Measurements from ENCODE around the gene HOXA3.

Gene HOXA3

DNA sequence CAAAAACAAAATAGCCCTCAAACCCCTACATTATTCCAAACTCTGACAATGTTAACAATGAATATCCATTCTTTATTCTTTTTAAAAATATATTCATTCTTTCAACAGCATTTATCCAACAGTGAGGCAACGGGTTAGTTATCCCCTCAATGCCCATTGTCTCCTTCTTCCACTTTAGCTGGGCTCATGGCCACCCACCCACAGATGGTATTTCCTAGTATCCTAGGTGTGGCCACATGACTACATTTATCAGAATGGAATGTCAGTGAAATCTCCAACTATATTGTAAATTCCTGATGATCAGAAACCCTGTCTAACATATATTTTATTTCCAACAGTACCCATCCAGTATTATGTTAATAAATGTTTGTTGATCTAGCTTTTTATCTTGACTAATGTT is 70.2 kb downstream of the HOXA3 start:
- no peak for DNase-seq

DNA sequence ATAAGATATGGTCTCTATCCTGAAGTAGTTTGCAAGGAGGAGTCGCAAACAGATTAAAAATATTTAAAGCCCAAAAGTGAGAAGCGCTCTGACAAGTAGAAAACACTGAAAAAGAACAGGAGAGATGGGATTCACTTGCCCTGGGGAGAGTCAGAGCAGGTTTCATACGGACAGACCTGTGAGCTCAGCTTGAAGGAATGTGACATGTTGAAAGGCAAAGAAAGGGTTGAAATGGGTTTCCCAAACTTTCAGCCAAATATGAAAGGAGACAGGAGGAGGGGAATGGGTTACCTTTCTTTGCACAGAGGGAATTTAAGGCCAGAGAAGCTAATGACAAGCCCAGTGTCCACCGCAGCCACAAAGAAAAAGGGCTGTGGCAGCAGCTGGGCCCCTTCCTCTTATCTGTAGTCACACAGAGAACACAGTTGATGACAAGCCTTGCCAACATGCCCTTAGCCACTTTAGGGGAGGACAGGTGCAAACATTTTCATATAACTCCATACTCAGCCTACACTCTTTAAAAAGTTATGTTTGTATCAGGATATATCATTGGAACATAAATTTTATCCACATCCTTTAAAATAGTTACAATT is 71.4 kb downstream of the HOXA3 start:
- DNase-seq: no peak

DNA sequence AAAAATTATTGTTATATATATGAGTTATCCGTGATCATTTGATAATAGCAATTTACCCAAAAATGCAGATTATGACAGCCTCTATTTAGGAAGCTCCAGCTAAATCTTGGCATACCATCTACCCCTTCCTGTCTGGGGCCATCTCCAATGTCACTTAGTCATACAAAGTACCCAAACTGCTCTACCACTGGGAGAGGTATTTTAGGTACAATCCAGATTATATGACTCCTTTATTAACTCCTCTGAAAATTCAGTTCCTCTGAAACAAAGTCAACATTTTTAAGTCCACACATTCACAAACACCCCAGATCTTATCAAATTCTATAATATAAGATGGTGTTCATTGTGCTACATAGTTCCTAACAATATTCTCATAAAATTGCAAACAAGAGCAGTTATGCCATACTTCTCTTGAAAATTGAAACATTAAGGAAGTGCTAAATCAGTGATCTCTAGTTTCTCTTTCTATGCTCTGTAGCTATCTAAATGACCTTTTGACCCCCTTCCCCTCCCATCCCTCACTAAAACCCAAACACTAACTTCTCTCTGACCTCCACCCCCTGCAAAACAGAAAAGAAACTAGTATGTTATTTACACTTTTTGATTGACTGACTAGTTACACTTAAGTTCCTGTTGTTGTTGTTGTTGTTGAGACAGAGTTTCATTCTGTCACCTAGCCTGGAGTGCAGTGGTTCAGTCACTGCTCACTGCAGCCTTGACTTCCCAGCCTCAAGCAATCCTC is 73.0 kb downstream of the HOXA3 start:
- DNase-seq: no peak

DNA sequence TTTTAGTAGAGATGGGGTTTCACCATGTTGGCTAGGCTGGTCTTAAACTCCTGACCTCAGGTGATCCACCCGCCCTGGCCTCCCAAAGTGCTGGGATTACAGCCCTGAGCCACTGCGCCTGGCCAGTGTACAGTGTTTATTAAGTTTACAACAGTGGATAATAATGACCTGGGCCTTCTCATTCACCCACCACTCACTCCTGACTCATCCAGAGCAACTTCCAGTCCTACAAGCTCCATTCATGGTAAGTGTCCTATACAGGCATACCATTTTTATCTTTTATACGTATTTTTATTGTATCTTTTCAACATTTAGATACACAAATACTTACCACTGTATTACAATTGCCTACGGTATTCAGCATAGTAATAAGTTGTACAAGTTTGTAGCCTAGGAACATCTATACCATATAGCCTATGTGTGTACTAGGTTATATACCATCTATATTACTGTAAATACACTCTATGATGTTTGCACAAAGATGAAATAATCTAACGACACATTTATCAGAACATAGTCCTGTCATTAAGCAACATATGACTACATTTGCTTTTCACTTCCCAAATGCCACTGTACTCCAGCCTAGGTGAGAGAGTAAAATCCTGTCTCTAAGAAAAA is 73.7 kb downstream of the HOXA3 start:
- DNase-seq: no peak

- no peak for DNase-seq
Observed at GRCh38 chr7:27073076-27073475, 79.3 kb downstream of the HOXA3 start.

GRCh38 chr7:27071622-27072390 is 80.6 kb downstream of the HOXA3 start:
- no peak for DNase-seq

DNA sequence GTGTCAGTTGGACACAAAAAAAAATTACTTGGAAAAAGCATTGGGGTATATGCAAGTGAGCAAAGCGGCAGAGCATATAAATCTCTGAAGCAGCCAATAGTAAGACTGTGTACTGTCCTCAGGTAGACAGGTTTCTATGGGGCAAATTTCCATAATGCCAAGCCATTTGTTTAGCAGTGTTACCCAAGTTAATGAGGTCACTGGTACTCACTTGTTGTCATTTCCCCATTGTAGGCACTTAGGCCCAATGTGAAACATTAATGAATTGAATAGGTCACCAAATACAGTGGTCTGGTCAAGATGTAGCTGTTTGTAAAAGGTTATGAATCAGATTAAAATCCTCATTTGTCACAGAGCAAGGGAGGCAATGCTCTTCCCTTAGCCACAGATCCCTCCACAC is 84.1 kb downstream of the HOXA3 start:
- no peak for DNase-seq

- no peak for DNase-seq
Observed at GRCh38 chr7:27066148-27066547, 86.2 kb downstream of the HOXA3 start.

GRCh38 chr7:27065709-27066108 is 86.7 kb downstream of the HOXA3 start:
- DNase-seq: no peak

DNA sequence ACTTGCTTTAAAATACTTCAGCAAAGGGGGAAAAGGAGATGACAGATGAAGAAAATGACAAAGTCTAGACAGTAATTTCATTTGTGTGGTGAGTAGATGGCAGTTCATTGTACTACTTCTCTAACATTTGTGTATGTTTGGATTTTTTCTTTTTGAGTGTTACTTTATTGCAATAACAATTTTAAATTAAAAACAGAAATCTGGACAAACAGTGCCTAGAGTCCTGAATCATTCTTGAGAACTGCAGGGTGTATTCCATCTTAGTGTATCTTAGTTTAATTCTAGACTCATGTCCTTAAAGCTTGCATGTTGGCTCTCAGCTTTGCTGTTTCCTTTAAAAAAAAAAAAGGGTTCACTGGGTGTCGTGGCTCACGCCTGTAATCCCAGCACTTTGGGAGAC is 87.7 kb downstream of the HOXA3 start:
- DNase-seq: no peak

DNA sequence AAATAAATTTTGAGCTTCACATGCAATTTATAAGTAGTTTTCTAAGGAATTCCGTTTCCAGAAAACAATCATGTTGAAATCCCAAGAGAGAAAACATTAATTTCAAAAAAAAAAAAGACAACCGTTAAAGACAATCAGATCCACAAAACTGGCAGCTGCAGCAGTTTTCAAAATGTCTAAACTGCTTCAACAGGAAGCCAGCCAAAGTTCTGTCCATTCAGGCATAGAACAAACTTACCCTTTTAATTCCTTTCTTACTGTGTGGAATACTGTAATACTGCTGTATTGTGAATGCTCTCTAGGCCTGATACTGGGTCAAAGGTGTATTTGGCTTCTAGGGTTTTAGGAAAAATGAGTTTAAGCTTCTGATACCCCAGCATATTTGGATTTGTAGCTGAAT is 88.2 kb downstream of the HOXA3 start:
- no peak for DNase-seq

- no peak for DNase-seq
Observed at GRCh38 chr7:27062946-27063345, 89.4 kb downstream of the HOXA3 start.
